IMR-90 (cell line): ENCODE results near the gene PDCD11.
"Not testable (repeated sequence)": the region's sequence is repeated elsewhere in the genome, so short reads cannot be mapped to it uniquely, and the experiment has no call there.

Experiments used
- CTCF ChIP-seq: conservative IDR thresholded peaks from 2 replicates; pipeline ENCODE4 v1.5.1; 2012; ENCODE audit warnings: mild to moderate bottlenecking, low read depth, low read length, improper control_type of control experiment
- MXI1 ChIP-seq: IDR thresholded peaks from 2 replicates; pipeline ENCODE4 v1.6.1; 2012; ENCODE audit warnings: low read depth, mild to moderate bottlenecking, low read length, moderate library complexity, borderline replicate concordance
- POLR2A ChIP-seq: IDR thresholded peaks from 2 replicates; pipeline ENCODE4 v1.6.1; 2012; ENCODE audit warnings: mild to moderate bottlenecking, low read depth, low read length
- RCOR1 ChIP-seq: IDR thresholded peaks from 2 replicates; pipeline ENCODE4 v1.6.1; 2012; ENCODE audit warnings: mild to moderate bottlenecking, low read length, improper control_type of control experiment; ENCODE audit not compliant: insufficient replicate concordance

- TF ChIP-seq RCOR1, POLR2A, CTCF, MXI1: not testable (repeated sequence)
Observed at GRCh38 chr10:103354567-103354966, 41.9 kb upstream of the PDCD11 start.
